Measurements from ENCODE around the gene PDPK1.
"Not testable (repeated sequence)": the region's sequence is repeated elsewhere in the genome, so short reads cannot be mapped to it uniquely, and the experiment has no call there.

The PDPK1 gene

DNA sequence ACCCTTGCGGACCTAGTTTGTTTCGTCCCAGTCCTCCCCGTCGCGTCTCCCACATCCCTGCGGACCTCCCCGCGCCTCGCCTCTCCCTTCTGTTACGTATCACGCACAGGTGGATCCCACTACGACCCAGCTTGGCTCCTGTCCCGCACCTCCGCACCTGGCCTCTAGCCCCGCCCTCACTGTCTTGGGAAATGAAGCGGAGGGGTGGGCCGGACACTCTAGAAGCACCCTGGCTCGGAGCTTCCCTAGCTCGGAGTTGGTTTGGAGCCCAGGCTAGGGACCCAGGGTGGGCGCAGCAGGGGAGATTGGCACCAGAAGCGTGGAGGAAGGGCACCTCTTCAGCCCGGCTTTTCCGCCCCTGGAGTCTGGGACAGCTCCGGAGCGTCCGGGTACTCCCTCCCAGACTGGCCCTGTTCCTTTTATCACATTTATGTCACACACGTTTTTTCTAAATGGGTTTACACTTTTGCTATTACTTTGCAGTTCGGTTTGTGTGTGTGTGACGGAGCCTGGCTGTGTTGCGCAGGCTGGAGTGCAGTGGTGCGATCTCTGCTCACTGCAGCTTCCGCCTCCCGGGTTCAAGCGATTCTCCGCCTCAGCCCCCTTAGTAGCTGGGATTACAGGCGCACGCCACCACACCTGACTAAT is 5.2 kb upstream of the PDPK1 start:
- POLR2A ChIA-PET (ENCODE audit: low non-redundant PET): interaction anchor here (1.7 kb wide), 1 partner anchor 12 kb away, joined by 6 read pairs; the partner anchor contains the start of gene AMDHD2
- DNase-seq (ENCODE audit: low spot score): peak; percentile 59
- CTCF ChIA-PET: interaction anchor here (0.5 to 0.6 kb wide), 2 partner anchors 15 to 349 kb away, joined by 3 read pairs; no protein-coding TSS in a partner anchor
- peak overlapping the region; percentile 91 for H3K27ac ChIP-seq
- TF ChIP-seq, protein P1, sequence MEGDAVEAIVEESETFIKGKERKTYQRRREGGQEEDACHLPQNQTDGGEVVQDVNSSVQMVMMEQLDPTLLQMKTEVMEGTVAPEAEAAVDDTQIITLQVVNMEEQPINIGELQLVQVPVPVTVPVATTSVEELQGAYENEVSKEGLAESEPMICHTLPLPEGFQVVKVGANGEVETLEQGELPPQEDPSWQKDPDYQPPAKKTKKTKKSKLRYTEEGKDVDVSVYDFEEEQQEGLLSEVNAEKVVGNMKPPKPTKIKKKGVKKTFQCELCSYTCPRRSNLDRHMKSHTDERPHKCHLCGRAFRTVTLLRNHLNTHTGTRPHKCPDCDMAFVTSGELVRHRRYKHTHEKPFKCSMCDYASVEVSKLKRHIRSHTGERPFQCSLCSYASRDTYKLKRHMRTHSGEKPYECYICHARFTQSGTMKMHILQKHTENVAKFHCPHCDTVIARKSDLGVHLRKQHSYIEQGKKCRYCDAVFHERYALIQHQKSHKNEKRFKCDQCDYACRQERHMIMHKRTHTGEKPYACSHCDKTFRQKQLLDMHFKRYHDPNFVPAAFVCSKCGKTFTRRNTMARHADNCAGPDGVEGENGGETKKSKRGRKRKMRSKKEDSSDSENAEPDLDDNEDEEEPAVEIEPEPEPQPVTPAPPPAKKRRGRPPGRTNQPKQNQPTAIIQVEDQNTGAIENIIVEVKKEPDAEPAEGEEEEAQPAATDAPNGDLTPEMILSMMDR (conservative IDR thresholded peaks at IDR 0.05; ENCODE audit: low read depth): no peak

DNA sequence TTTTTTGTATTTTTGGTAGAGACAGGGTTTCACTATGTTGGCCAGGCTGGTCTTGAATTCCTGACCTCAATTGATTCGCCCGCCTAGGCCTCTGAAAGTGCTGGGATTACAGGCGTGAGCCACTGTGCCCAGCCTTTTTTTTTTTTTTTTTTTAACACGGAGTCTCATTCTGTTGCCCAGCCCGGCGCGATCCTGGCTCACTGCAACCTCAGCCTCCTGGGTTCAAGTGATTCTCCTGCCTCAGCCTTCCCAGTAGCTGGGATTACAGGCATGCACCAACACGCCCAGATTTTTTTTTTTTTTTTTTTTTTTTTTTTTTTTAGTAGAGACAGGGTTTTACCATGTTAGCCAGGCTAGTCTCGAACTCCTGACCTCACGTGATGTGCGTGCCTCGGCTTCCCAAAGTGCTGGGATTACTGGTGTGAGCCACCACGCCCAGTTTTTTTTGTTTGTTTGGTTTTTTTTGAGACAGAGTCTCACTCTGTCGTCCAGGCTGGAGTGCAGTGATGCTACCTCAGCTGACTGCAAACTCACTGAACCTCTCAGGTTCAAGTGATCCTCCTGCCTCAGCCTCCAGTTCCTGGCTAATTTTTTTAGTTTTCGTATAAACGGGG is 4.6 kb upstream of the PDPK1 start:
- DNase-seq (ENCODE audit: low spot score); POLR2A ChIA-PET (ENCODE audit: low non-redundant PET): not testable (repeated sequence)
- CTCF ChIA-PET: interaction anchor here (0.6 kb wide), 1 partner anchor 350 kb away, joined by 3 read pairs; no protein-coding TSS in a partner anchor
- H3K27ac ChIP-seq: peak overlapping the region; percentile 91

DNA sequence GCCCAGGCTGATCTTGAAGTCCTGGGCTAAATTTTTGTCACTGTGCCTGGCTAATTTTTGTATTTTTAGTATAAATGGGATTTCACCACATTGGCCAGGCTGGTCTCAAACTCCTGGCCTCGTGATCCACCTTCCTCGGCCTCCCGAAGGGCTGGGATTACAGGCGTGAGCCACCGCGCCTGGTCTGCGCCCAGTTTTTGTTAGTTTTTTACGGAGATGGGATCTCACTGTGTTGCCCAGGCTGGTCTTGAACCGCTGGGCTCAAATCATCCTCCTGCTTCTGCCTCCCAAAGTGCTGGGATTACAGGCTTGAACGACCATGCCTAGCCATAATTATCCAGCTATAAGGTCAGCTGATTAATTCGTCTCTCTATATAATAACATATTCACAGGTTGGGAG is 3.9 kb upstream of the PDPK1 start:
- no peak for DNase-seq (ENCODE audit: low spot score)
- TF ChIP-seq, protein P1 (conservative IDR thresholded peaks at IDR 0.05; ENCODE audit: low read depth): no peak
- ChIA-PET POLR2A (ENCODE audit: low non-redundant PET) (no interaction called here), CTCF (no interaction called here)
- peak overlapping the region; percentile 91 for H3K27ac ChIP-seq

DNA sequence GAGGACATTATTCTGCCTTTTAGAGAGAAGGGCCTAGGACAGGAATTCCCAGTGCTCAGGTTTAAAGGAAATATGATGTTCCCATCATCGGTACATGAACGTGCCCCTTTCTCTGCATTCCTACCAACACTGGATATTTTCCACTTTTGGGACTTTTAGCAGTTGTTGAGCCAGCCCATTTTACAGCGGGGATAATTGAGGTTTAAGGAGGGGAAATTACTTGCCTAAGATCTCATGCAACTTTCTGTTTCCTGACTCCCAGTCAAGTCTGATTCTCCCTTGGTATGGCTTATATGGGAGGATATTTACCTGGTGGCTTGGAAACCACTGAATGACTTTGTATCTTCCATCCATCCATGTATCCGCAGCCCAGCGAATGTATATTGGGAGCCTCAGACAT is 3.5 kb upstream of the PDPK1 start:
- POLR2A ChIA-PET (ENCODE audit: low non-redundant PET); CTCF ChIA-PET: not testable (repeated sequence)
- H3K27ac ChIP-seq: peak overlapping the region; percentile 84

DNA sequence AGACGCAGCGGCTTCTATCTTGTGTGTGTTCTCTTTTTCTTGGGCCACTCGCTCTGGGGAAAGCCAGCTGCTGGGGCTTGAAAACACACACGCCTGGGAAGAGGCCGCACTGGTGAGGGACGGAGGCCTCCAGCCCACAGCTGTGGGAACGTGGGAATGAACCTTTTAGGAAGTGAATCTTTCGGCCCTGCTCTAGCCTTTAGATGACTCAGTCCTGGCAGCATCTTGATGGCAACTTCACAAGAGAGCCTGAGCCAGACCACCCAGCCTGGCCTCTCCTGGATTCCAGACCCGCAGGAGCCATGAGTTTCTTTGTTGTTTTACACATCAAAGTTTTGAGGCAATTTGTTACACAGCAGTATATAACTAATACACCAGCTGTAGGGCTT is 2.2 kb upstream of the PDPK1 start:
- peak overlapping the region; percentile 84 for H3K27ac ChIP-seq
- ChIA-PET POLR2A (ENCODE audit: low non-redundant PET) (no interaction called here), CTCF (no interaction called here)
- no peak for DNase-seq (ENCODE audit: low spot score)
- TF ChIP-seq, protein P1 (conservative IDR thresholded peaks at IDR 0.05; ENCODE audit: low read depth): no peak

More for the DNA sequence above, 3.5 kb upstream of the PDPK1 start:
- DNase-seq (ENCODE audit: low spot score): not testable (repeated sequence)

DNA sequence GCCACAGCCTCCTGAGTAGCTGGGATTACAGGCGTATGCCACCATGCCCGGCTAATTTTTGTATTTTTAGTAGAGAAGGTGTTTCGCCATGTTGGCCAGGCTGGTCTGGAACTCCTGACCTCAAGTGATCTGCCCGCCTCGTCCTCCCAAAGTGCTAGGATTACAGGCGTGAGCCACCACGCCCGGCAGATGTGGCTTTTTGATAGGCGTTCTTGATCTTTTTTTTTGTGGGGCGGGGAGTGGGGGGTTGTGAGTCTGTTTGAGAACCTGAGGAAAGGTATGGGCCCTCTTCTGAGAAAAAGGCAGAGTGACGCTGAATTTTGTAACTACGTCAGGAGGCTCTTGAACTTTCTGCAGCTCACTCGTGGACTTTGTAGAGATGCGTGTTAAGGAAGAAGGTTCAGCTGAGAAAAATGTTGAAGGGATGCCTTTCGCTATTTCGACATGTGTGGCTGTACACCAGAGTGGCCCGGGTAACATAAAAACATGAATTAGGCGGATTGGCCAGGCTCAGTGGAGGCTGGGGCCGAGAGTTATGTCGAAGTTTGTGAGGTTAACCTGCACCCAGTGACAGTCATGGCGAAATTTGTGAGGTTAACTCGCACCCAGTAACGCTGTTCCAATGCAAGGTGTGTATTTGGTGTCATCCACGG is 1.5 kb downstream of the PDPK1 start:
- CTCF ChIA-PET; POLR2A ChIA-PET (ENCODE audit: low non-redundant PET); DNase-seq (ENCODE audit: low spot score); H3K27ac ChIP-seq: not testable (repeated sequence)

DNA sequence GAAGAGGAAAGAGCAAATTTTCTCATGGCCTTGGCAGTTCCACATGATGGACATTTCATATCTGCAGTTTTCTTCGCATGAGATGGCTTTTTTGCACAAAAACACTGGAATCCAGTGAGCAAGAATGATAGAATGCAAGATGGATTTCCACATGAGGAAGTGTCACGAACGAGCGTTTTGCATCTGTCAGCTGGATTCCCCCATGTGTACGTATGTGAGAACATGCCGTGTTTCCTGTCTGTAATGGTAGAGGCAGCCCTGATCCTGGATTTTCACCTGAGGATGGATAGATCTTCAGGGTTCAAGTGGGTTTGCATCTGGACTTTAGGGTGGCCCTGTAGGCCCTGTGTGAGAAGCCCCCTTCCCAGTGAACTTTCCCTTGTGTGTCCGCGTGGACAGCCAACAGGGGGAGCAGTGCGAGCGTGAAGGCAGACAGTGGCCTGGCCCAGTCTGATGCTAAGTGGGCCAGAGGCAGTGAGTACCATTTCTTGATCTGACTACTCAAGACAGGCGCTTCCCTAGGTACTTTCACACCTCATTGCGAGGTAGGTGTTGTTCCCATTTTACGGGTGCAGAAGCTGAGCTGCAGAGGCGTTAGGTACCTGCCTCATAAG is 2.1 kb downstream of the PDPK1 start:
- H3K27ac ChIP-seq; POLR2A ChIA-PET (ENCODE audit: low non-redundant PET); DNase-seq (ENCODE audit: low spot score); CTCF ChIA-PET: not testable (repeated sequence)

DNA sequence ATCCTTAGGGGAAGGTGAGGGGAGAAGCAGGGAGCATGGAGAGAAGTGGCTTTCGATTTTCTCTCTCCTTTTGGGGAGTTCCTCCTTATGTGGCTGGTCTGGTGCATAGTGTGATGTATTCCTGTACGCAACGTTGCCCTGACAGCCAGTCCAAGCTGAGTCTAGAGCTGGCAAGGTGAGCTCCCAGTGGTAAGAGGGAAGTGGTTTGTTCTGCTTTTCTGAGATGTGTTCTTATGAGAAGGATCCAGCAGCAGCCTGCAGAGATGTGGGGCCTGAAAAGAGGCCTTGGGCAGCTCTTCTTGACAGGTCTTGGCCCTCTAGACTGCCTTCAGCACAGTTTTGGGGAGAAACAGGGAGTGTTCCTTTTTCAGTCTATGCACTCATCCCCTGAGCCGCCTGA is 3.1 kb downstream of the PDPK1 start:
- peak overlapping the region; percentile 28 for H3K27ac ChIP-seq
- DNase-seq (ENCODE audit: low spot score); CTCF ChIA-PET; POLR2A ChIA-PET (ENCODE audit: low non-redundant PET): not testable (repeated sequence)

DNA sequence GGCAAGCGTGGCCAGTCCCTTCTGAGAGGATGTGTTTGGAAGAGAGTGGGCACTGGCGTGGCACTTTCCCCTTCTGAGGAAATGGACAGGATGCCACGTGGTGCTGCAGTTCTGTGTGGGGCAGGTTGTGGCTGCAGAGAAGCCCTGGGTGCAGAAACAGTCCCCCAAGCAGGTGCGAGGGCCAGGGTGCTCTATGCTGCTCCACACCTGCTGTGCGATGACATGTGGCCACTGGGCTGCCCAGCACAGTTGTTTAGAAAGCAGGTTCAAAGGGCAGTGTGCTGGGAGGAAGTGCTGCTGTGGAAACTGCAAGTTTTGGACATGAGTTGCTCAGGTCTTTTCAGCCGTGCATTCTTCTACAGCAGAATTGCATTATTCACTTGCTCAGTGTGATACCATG is 3.6 kb downstream of the PDPK1 start:
- DNase-seq (ENCODE audit: low spot score); POLR2A ChIA-PET (ENCODE audit: low non-redundant PET); CTCF ChIA-PET: not testable (repeated sequence)
- peak overlapping the region; percentile 28 for H3K27ac ChIP-seq

DNA sequence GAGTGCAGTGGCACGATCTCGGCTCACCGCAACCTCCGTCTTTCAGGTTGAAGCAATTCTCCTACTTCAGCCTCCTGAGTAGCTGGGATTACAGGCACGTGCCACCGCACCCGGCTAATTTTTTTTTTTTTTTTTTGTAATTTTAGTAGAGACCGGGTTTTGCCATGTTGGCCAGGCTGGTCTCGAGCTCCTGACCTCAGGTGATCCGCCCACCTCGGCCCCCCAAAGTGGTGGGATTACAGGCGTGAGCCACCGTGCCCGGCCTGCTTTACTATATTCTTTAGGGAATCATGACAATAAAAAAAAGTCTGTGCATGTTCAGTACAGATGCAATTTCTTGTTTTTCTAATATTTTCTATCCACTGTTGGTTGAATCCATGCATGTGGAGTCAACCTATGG is 6.0 kb downstream of the PDPK1 start:
- CTCF ChIA-PET; DNase-seq (ENCODE audit: low spot score); POLR2A ChIA-PET (ENCODE audit: low non-redundant PET): not testable (repeated sequence)
- 0 out of 2 replicates have a peak overlapping the region, but pooled peaks have one; percentile 21 for H3K27ac ChIP-seq

DNA sequence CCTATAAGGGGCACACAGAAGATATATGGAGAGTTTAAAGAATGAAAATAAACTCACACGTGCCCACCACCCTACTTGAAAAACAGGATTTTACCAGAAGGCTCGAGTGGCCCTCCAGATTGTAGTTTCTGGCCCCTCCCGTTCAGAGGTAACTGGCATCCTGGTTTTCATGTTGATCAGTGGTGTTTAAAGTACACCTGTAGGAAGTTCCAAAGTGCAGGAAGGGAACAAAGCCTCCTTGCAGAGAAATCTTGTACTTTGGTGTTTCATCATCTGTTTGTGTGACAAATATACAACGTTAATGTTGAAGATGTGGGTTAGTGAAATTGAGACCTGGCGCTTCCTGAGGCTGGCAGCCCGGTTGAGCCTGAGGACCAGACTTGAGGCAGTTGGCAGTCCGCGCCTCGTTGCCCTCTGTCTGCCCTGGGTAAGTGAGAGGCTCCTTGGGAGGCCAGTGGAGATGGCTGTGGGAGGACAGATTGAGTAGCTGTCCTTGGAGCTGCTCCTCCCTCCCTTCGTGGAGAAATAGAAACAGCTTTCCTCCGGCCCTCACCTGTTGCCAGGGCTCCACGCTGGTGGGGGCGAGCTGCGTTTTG is 12.6 kb downstream of the PDPK1 start:
- H3K27ac ChIP-seq; POLR2A ChIA-PET (ENCODE audit: low non-redundant PET); CTCF ChIA-PET; DNase-seq (ENCODE audit: low spot score): not testable (repeated sequence)

DNA sequence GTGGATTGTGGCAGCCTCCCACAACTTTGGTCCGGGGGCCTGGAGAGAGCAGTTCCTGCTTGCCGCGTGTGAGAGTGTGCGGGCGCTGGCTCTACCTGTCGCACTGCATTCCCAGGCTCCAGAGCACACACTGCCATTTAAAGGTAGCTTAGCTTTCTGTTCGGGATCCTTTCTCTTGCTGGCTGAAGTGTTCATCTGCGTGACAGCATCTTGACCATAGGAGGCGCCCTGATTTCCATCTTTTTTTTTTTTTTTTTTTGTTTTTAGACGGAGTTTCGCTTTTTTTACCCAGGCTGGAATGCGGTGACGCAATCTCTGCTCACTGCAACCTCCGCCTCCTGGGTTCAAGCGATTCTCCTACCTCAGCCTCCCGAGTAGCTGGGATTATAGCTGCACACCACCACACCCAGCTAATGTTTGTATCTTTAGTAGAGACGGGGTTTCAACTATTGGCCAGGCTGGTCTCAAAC is 13.6 kb downstream of the PDPK1 start:
- H3K27ac ChIP-seq; POLR2A ChIA-PET (ENCODE audit: low non-redundant PET); DNase-seq (ENCODE audit: low spot score): not testable (repeated sequence)
- CTCF ChIA-PET: interaction anchor here (0.6 to 0.7 kb wide), 2 partner anchors 222 to 273 kb away, joined by 4 read pairs; no protein-coding TSS in a partner anchor
